ENCODE data around the gene MRC2.
A peak's percentile ranks its signal among the peaks of the same experiment; 100 is the strongest.

MRC2 gene

DNA sequence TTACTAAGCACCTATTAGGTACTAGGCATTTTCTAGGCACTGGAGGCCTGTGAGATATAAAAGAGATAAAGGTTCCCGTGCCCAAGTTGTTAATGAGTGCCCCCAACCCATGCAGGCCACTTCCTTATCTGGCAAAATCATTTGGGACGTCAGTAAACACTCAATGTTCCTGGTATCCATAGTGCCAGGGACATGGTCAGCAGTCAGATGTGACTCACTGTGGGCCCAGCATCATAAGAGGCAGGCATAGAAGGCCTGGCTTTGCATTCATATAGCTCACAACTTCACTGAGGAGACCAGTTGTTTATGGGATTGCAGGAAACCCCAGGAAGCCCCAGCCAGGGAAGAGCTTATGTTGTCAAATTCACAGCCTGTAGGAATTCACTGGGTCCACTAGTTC is 81.1 kb downstream of the MRC2 start:
- ATAC-seq (replicated peaks; ENCODE audit: extremely low read depth, poor library complexity, severe bottlenecking) (no peak), DNase-seq (ENCODE audit: low spot score in 2 of 2) (no peak)
- Mint-ChIP-seq H3K4me3 (no peak overlapping the region), H3K36me3 (ENCODE audit: insufficient read depth) (no peaks in the 10 kb centered on the region), H3K27ac (ENCODE audit: low read depth) (no peak overlapping the region), H3K27me3 (no peaks in the 10 kb centered on the region), H3K4me1 (no peaks in the 10 kb centered on the region), H3K9me3 (no peaks in the 10 kb centered on the region)

DNA sequence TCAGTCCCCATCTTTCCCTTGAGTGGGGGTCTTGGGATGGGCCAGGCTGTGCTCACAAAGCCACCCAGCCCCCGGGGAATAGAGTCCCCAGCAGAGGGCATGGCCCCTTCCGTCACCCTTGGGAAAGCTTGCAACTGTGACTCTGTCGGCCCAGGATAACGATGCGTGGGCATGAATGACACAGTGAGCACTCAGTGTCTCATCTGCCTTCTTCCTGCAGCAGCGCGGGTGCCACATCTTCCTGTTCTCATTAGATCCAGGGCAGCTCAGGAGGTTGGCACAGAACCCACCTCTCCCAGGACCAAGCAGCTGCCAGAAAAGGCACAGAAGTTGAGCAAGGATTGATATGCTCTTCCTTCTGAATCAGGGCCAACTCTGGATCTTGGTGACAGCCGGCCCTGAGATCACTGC is 84.7 kb downstream of the MRC2 start:
- Mint-ChIP-seq H3K9me3 (no peaks in the 10 kb centered on the region), H3K27me3 (no peaks in the 10 kb centered on the region)

GRCh38 chr17:62713086-62713881 is 85.8 kb downstream of the MRC2 start:
- Mint-ChIP-seq H3K4me1 (no peaks in the 10 kb centered on the region), H3K9me3 (no peaks in the 10 kb centered on the region), H3K27me3 (no peaks in the 10 kb centered on the region), H3K36me3 (ENCODE audit: insufficient read depth) (no peaks in the 10 kb centered on the region), H3K4me3 (no peak overlapping the region), H3K27ac (ENCODE audit: low read depth) (no peak overlapping the region)
- ATAC-seq (replicated peaks; ENCODE audit: extremely low read depth, poor library complexity, severe bottlenecking), result no peak
- no peak for DNase-seq (ENCODE audit: low spot score in 2 of 2)

More for the DNA sequence above, 84.7 kb downstream of the MRC2 start:
- ATAC-seq (replicated peaks; ENCODE audit: extremely low read depth, poor library complexity, severe bottlenecking), result no peak
- DNase-seq (ENCODE audit: low spot score in 2 of 2), result no peak
- no peaks in the 10 kb centered on the region for H3K36me3 Mint-ChIP-seq (ENCODE audit: insufficient read depth)
- no peaks in the 10 kb centered on the region for H3K4me1 Mint-ChIP-seq
- H3K27ac Mint-ChIP-seq (ENCODE audit: low read depth), result no peak overlapping the region
- H3K4me3 Mint-ChIP-seq, result no peak overlapping the region

- H3K36me3 Mint-ChIP-seq (ENCODE audit: insufficient read depth), result no peaks in the 10 kb centered on the region
- no peak overlapping the region for H3K27ac Mint-ChIP-seq (ENCODE audit: low read depth)
- no peaks in the 10 kb centered on the region for H3K9me3 Mint-ChIP-seq
- H3K27me3 Mint-ChIP-seq, result no peaks in the 10 kb centered on the region
- no peaks in the 10 kb centered on the region for H3K4me1 Mint-ChIP-seq
- ATAC-seq (replicated peaks; ENCODE audit: extremely low read depth, poor library complexity, severe bottlenecking), result no peak
- DNase-seq (ENCODE audit: low spot score in 2 of 2), result no peak
- H3K4me3 Mint-ChIP-seq, result no peak overlapping the region
Measured at GRCh38 chr17:62714016-62714777, 86.7 kb downstream of the MRC2 start.

- Mint-ChIP-seq H3K4me3 (no peak overlapping the region), H3K4me1 (no peaks in the 10 kb centered on the region), H3K27ac (ENCODE audit: low read depth) (no peak overlapping the region), H3K9me3 (no peaks in the 10 kb centered on the region), H3K36me3 (ENCODE audit: insufficient read depth) (no peaks in the 10 kb centered on the region), H3K27me3 (no peaks in the 10 kb centered on the region)
- ATAC-seq (replicated peaks; ENCODE audit: extremely low read depth, poor library complexity, severe bottlenecking) (no peak), DNase-seq (ENCODE audit: low spot score in 2 of 2) (no peak)
Measured at GRCh38 chr17:62715882-62716390, 88.5 kb downstream of the MRC2 start.

GRCh38 chr17:62716834-62717588 is 89.5 kb downstream of the MRC2 start:
- H3K4me3 Mint-ChIP-seq, result no peak overlapping the region
- H3K4me1 Mint-ChIP-seq, result no peaks in the 10 kb centered on the region
- ATAC-seq (replicated peaks; ENCODE audit: extremely low read depth, poor library complexity, severe bottlenecking), result no peak
- no peak for DNase-seq (ENCODE audit: low spot score in 2 of 2)
- H3K9me3 Mint-ChIP-seq, result no peaks in the 10 kb centered on the region
- no peaks in the 10 kb centered on the region for H3K27me3 Mint-ChIP-seq
- no peaks in the 10 kb centered on the region for H3K36me3 Mint-ChIP-seq (ENCODE audit: insufficient read depth)
- no peak overlapping the region for H3K27ac Mint-ChIP-seq (ENCODE audit: low read depth)

GRCh38 chr17:62717589-62717855 is 90.1 kb downstream of the MRC2 start:
- Mint-ChIP-seq H3K4me1 (no peaks in the 10 kb centered on the region), H3K36me3 (ENCODE audit: insufficient read depth) (no peaks in the 10 kb centered on the region), H3K27ac (ENCODE audit: low read depth) (no peak overlapping the region), H3K27me3 (no peaks in the 10 kb centered on the region), H3K4me3 (no peak overlapping the region), H3K9me3 (no peaks in the 10 kb centered on the region)
- no peak for ATAC-seq (replicated peaks; ENCODE audit: extremely low read depth, poor library complexity, severe bottlenecking)
- no peak for DNase-seq (ENCODE audit: low spot score in 2 of 2)

- Mint-ChIP-seq H3K27ac (ENCODE audit: low read depth) (no peak overlapping the region), H3K9me3 (no peaks in the 10 kb centered on the region), H3K27me3 (no peaks in the 10 kb centered on the region), H3K4me1 (no peaks in the 10 kb centered on the region), H3K36me3 (ENCODE audit: insufficient read depth) (no peaks in the 10 kb centered on the region), H3K4me3 (no peak overlapping the region)
- ATAC-seq (replicated peaks; ENCODE audit: extremely low read depth, poor library complexity, severe bottlenecking) (no peak), DNase-seq (ENCODE audit: low spot score in 2 of 2) (no peak)
Measured at GRCh38 chr17:62717889-62718288, 90.4 kb downstream of the MRC2 start.

GRCh38 chr17:62718429-62718828 is 91.0 kb downstream of the MRC2 start:
- ATAC-seq (replicated peaks; ENCODE audit: extremely low read depth, poor library complexity, severe bottlenecking) (no peak), DNase-seq (ENCODE audit: low spot score in 2 of 2) (no peak)
- H3K36me3 Mint-ChIP-seq (ENCODE audit: insufficient read depth), result no peaks in the 10 kb centered on the region
- no peak overlapping the region for H3K4me3 Mint-ChIP-seq
- no peaks in the 10 kb centered on the region for H3K4me1 Mint-ChIP-seq
- H3K27me3 Mint-ChIP-seq, result no peaks in the 10 kb centered on the region
- no peak overlapping the region for H3K27ac Mint-ChIP-seq (ENCODE audit: low read depth)
- no peaks in the 10 kb centered on the region for H3K9me3 Mint-ChIP-seq

DNA sequence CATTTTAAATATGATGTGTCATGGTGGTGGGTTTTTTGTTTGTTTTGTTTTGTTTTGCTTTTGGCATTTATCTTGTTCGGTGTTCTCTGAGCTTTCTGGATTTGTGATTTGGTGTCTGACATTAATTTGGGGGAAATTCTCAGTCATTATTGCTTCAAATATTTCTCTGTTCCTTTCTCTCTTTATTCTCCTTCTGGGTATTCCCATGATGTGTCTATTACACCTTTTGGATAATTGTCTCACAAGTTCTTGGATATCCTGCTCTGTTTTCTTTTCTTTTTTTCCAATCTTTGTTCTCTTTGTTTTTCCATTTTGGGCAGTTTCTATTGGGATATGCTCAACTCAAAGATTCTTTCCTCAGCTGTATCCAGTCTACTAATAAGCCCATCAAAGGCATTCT is 92.1 kb downstream of the MRC2 start:
- no peak overlapping the region for H3K4me3 Mint-ChIP-seq
- H3K27ac Mint-ChIP-seq (ENCODE audit: low read depth), result peak overlapping the region; percentile 11
- no peaks in the 10 kb centered on the region for H3K9me3 Mint-ChIP-seq
- DNase-seq (ENCODE audit: low spot score in 2 of 2) (no peak), ATAC-seq (replicated peaks; ENCODE audit: extremely low read depth, poor library complexity, severe bottlenecking) (no peak)
- H3K27me3 Mint-ChIP-seq, result no peaks in the 10 kb centered on the region
- H3K4me1 Mint-ChIP-seq, result peaks cover 11% of the 10 kb centered on the region
- H3K36me3 Mint-ChIP-seq (ENCODE audit: insufficient read depth), result peaks cover under 1% of the 10 kb centered on the region

- peak overlapping the region; percentile 11 for H3K27ac Mint-ChIP-seq (ENCODE audit: low read depth)
Measured at GRCh38 chr17:62720126-62720850, 92.8 kb downstream of the MRC2 start.

GRCh38 chr17:62722625-62723024 is 95.2 kb downstream of the MRC2 start:
- Mint-ChIP-seq H3K4me3 (no peak overlapping the region), H3K36me3 (ENCODE audit: insufficient read depth) (peaks cover 5% of the 10 kb centered on the region), H3K27ac (ENCODE audit: low read depth) (no peak overlapping the region), H3K27me3 (peaks cover 6% of the 10 kb centered on the region), H3K9me3 (no peaks in the 10 kb centered on the region), H3K4me1 (peaks cover 24% of the 10 kb centered on the region)
- no peak for DNase-seq (ENCODE audit: low spot score in 2 of 2)
- ATAC-seq (replicated peaks; ENCODE audit: extremely low read depth, poor library complexity, severe bottlenecking), result no peak

More at GRCh38 chr17:62720126-62720850, 92.8 kb downstream of the MRC2 start:
- no peaks in the 10 kb centered on the region for H3K27me3 Mint-ChIP-seq
- H3K4me1 Mint-ChIP-seq, result peaks cover 18% of the 10 kb centered on the region
- ATAC-seq (replicated peaks; ENCODE audit: extremely low read depth, poor library complexity, severe bottlenecking) (no peak), DNase-seq (ENCODE audit: low spot score in 2 of 2) (no peak)
- H3K4me3 Mint-ChIP-seq, result no peak overlapping the region
- no peaks in the 10 kb centered on the region for H3K9me3 Mint-ChIP-seq
- peaks cover 5% of the 10 kb centered on the region for H3K36me3 Mint-ChIP-seq (ENCODE audit: insufficient read depth)

All from central memory CD8-positive, alpha-beta T cell (primary cell).